Sciatic nerve (tissue), 2 donors: ENCODE results near the gene ZBTB25. TPM values are rescaled to one million over a fixed set of nuclear protein-coding genes. Genes with fewer than 3 reads are reported as not detected.

Experiments
- ATAC-seq: fragments of 200-7000 bp; cut with Tn5 transposase; one replicate; pipeline ENCODE4 v1.9.1; 2020; ENCODE audit warnings: mild to moderate bottlenecking, moderate library complexity
- DNase-seq: peaks from one replicate; pipeline ENCODE4 v3.0.0-alpha.2; 2020; ENCODE audit warnings: low spot score
- intact Hi-C: fragments of 100-400 bp; cut with DNase I; formaldehyde crosslinking; loops from one replicate; pipeline ENCODE4 v1.14.2; 2022
- total RNA-seq: library from RNA; stranded (reverse); fragmentation: NEBNext Ultra II Directional; extraction: Animal tissue kit (Norgen Biotek cat#: 25700); gene quantifications from one replicate; pipeline ENCODE4 v1.2.1, GENCODE V29; 2021
- donor health status: DM: no; HTN: no; CAD: no.
- donor health status: DM: no; HTN: no; CAD: no.

The ZBTB25 gene
- total RNA-seq, 1 donor from 2014 or later: 26.2 TPM

GRCh38 chr14:64454671-64455070, 49.0 kb downstream of the ZBTB25 start:
- ATAC-seq: no peak
- intact Hi-C loops: no loop called here
- DNase-seq: no peak

GRCh38 chr14:64450255-64450654, 53.4 kb downstream of the ZBTB25 start:
- ATAC-seq: no peak
- intact Hi-C loops: no loop called here

GRCh38 chr14:64447876-64448670, 55.6 kb downstream of the ZBTB25 start:
- DNase-seq (no peak), ATAC-seq (no peak)
- intact Hi-C loops: no loop called here

More at GRCh38 chr14:64450255-64450654, 53.4 kb downstream of the ZBTB25 start:
- no peak for DNase-seq

- DNase-seq: no peak
- no peak for ATAC-seq
- intact Hi-C loops: no loop called here
These were observed 58.4 kb downstream of the ZBTB25 start for GRCh38 chr14:64444984-64445845.

GRCh38 chr14:64444140-64444539, 59.5 kb downstream of the ZBTB25 start:
- DNase-seq: no peak
- intact Hi-C loops: no loop called here
- ATAC-seq: no peak

- DNase-seq: no peak
- intact Hi-C loops: no loop called here
- peak; percentile 23 for ATAC-seq
These were observed 61.2 kb downstream of the ZBTB25 start for GRCh38 chr14:64442300-64442988.

GRCh38 chr14:64440494-64440893, 63.1 kb downstream of the ZBTB25 start:
- no peak for DNase-seq
- intact Hi-C loops: no loop called here
- no peak for ATAC-seq

GRCh38 chr14:64439141-64439540, 64.5 kb downstream of the ZBTB25 start:
- intact Hi-C loops: no loop called here
- ATAC-seq (no peak), DNase-seq (no peak)

- no peak for ATAC-seq
- intact Hi-C loops: no loop called here
- no peak for DNase-seq
These were observed 65.3 kb downstream of the ZBTB25 start for GRCh38 chr14:64438181-64438841.

GRCh38 chr14:64434528-64434927, 69.1 kb downstream of the ZBTB25 start:
- ATAC-seq: no peak
- intact Hi-C loops: no loop called here
- no peak for DNase-seq

GRCh38 chr14:64423987-64424386, 79.7 kb downstream of the ZBTB25 start:
- intact Hi-C loops: no loop called here
- ATAC-seq (no peak), DNase-seq (no peak)

GRCh38 chr14:64422756-64423155, 80.9 kb downstream of the ZBTB25 start:
- ATAC-seq (no peak), DNase-seq (no peak)
- intact Hi-C loops: no loop called here

GRCh38 chr14:64422005-64422404, 81.6 kb downstream of the ZBTB25 start:
- DNase-seq (no peak), ATAC-seq (no peak)
- intact Hi-C loops: no loop called here

GRCh38 chr14:64421166-64421565, 82.5 kb downstream of the ZBTB25 start:
- intact Hi-C loops: no loop called here
- DNase-seq: no peak
- ATAC-seq: no peak

GRCh38 chr14:64419003-64419402, 84.6 kb downstream of the ZBTB25 start:
- ATAC-seq (no peak), DNase-seq (no peak)
- intact Hi-C loops: no loop called here

GRCh38 chr14:64417771-64418125, 85.9 kb downstream of the ZBTB25 start:
- intact Hi-C loops: no loop called here
- no peak for ATAC-seq
- DNase-seq: no peak

GRCh38 chr14:64417055-64417770, 86.4 kb downstream of the ZBTB25 start:
- ATAC-seq (no peak), DNase-seq (no peak)
- intact Hi-C loops: no loop called here

- intact Hi-C loops: no loop called here
- ATAC-seq: no peak
- DNase-seq: no peak
These were observed 87.2 kb downstream of the ZBTB25 start for GRCh38 chr14:64416348-64416932.
